SK-N-SH treated with all-trans-retinoic acid at 6 μM for 48 hours (cell line): ENCODE measurements around the gene DYNC2H1.
"Not testable (repeated sequence)": the region's sequence is repeated elsewhere in the genome, so short reads cannot be mapped to it uniquely, and the experiment has no call there.

Experiments
- ATAC-seq: fragments of 200-7000 bp; cut with Tn5 transposase; 3 replicates; pipeline ENCODE4 v1.9.1; 2020; ENCODE audit warnings: mild to moderate bottlenecking, moderate library complexity
- ARNTL ChIP-seq: fragments of 450-650 bp; formaldehyde crosslinking; IDR thresholded peaks from 2 replicates; pipeline ENCODE4 v1.5.0; 2020; ENCODE audit warnings: low read depth, mild to moderate bottlenecking, moderate library complexity, borderline replicate concordance
- BACH2 ChIP-seq: fragments of 250-450 bp; sonication (Bioruptor Pico); IDR thresholded peaks from 2 replicates; pipeline ENCODE4 v1.9.0; 2021; ENCODE audit warnings: mild to moderate bottlenecking, borderline replicate concordance
- CSDC2 ChIP-seq: fragments of 250-450 bp; sonication (Bioruptor Pico); IDR thresholded peaks from 2 replicates; pipeline ENCODE4 v1.5.0; 2020; ENCODE audit warnings: mild to moderate bottlenecking, moderate library complexity
- ESRRG ChIP-seq: fragments of 250-450 bp; sonication (Bioruptor Pico); IDR thresholded peaks from 2 replicates; pipeline ENCODE4 v1.6.1; 2021; ENCODE audit warnings: mild to moderate bottlenecking
- GLIS3 ChIP-seq: fragments of 250-450 bp; sonication (Bioruptor Pico); IDR thresholded peaks from 2 replicates; pipeline ENCODE4 v1.5.0; 2020; ENCODE audit warnings: mild to moderate bottlenecking, moderate library complexity
- ISL1 ChIP-seq: fragments of 250-450 bp; sonication (Bioruptor Pico); IDR thresholded peaks from 2 replicates; pipeline ENCODE4 v2.1.2; 2022; ENCODE audit warnings: mild to moderate bottlenecking, moderate library complexity
- OSR1 ChIP-seq: fragments of 250-450 bp; sonication (Bioruptor Pico); IDR thresholded peaks from 2 replicates; pipeline ENCODE4 v1.8.0; 2022; ENCODE audit warnings: moderate library complexity, mild to moderate bottlenecking, inconsistent platforms
- PPARA ChIP-seq: fragments of 250-450 bp; sonication (Bioruptor Pico); IDR thresholded peaks from 2 replicates; pipeline ENCODE4 v1.5.0; 2020; ENCODE audit warnings: mild to moderate bottlenecking, borderline replicate concordance
- RARB ChIP-seq: fragments of 250-450 bp; sonication (Bioruptor Pico); IDR thresholded peaks from 2 replicates; pipeline ENCODE4 v1.8.0; 2021; ENCODE audit warnings: mild to moderate bottlenecking, moderate library complexity
- SNAI2 ChIP-seq: fragments of 250-450 bp; sonication (Bioruptor Pico); IDR thresholded peaks from 2 replicates; pipeline ENCODE4 v1.5.0; 2020; ENCODE audit warnings: mild to moderate bottlenecking, moderate library complexity
- TCF4 ChIP-seq: fragments of 250-450 bp; sonication (Bioruptor Pico); IDR thresholded peaks from 2 replicates; pipeline ENCODE4 v1.8.0; 2021; ENCODE audit warnings: mild to moderate bottlenecking, moderate library complexity, borderline replicate concordance
- TOX ChIP-seq: fragments of 250-450 bp; sonication (Bioruptor Pico); IDR thresholded peaks from 2 replicates; pipeline ENCODE4 v1.8.0; 2021; ENCODE audit warnings: mild to moderate bottlenecking, moderate library complexity, borderline replicate concordance
- ZC3H10 ChIP-seq: fragments of 250-450 bp; sonication (Bioruptor Pico); IDR thresholded peaks from 2 replicates; pipeline ENCODE4 v1.5.1; 2021; ENCODE audit warnings: mild to moderate bottlenecking, moderate library complexity
- ZFP3 ChIP-seq: fragments of 250-450 bp; sonication (Bioruptor Pico); IDR thresholded peaks from 2 replicates; pipeline ENCODE4 v1.5.0; 2020; ENCODE audit warnings: mild to moderate bottlenecking, moderate library complexity
- ZFP30 ChIP-seq: fragments of 450-650 bp; formaldehyde crosslinking; IDR thresholded peaks from 2 replicates; pipeline ENCODE4 v1.5.0; 2022; ENCODE audit warnings: mild to moderate bottlenecking, moderate library complexity
- ZNF565 ChIP-seq: fragments of 450-650 bp; formaldehyde crosslinking; conservative IDR thresholded peaks from 2 replicates; pipeline ENCODE4 v1.5.0; 2020; ENCODE audit warnings: low read depth, mild to moderate bottlenecking, moderate library complexity
- ZNF70 ChIP-seq: fragments of 450-650 bp; formaldehyde crosslinking; IDR thresholded peaks from 2 replicates; pipeline ENCODE4 v1.5.0; 2020; ENCODE audit warnings: mild to moderate bottlenecking, moderate library complexity
- ZNF8 ChIP-seq: fragments of 450-650 bp; formaldehyde crosslinking; IDR thresholded peaks from 2 replicates; pipeline ENCODE4 v1.5.0; 2020; ENCODE audit warnings: mild to moderate bottlenecking, moderate library complexity
- TF ChIP-seq, protein P1 (sequence below): fragments of 250-450 bp; sonication (Bioruptor Pico); IDR thresholded peaks from 2 replicates; pipeline ENCODE4 v1.5.1; 2021; ENCODE audit warnings: mild to moderate bottlenecking, moderate library complexity
- TF ChIP-seq, protein P2 (sequence below): fragments of 250-450 bp; sonication (Bioruptor Pico); IDR thresholded peaks from 2 replicates; pipeline ENCODE4 v1.8.0; 2021; ENCODE audit warnings: low read depth, mild to moderate bottlenecking, moderate library complexity, borderline replicate concordance
- TF ChIP-seq, protein P3 (sequence below): fragments of 250-450 bp; sonication (Bioruptor Pico); IDR thresholded peaks from 2 replicates; pipeline ENCODE4 v1.5.1; 2020; ENCODE audit warnings: low read depth, mild to moderate bottlenecking, moderate library complexity
- TF ChIP-seq, protein P4 (sequence below): fragments of 250-450 bp; sonication (Bioruptor Pico); IDR thresholded peaks from 2 replicates; pipeline ENCODE4 v1.5.0; 2020; ENCODE audit warnings: mild to moderate bottlenecking, moderate library complexity

Gene DYNC2H1

DNA sequence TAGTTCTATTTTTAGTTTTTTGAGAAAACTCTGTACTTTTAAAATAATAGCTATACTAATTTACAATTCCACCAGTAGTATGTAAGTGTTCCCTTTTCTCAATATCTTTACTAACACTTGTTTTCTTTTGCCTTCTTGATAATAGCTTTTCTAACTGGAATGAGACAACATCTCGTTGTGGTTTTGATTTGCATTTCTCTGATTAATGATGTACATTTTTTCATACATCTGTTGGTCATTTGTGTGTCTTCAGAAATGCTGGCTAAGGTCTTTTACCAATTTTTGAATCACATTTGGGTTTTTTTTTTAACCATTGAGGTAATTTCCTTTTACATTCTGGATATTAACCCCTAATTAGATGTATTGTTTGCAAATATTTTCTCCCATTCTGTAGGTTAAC lies 258.9 kb downstream of the DYNC2H1 start:
- TF ChIP-seq TCF4 (no peak), SNAI2 (CRISPR knock-in tag) (no peak), ZFP30 (CRISPR knock-in tag) (no peak), ISL1 (CRISPR knock-in tag) (no peak)
- no peak; the same call in 2 of the 3 replicates for ATAC-seq

DNA sequence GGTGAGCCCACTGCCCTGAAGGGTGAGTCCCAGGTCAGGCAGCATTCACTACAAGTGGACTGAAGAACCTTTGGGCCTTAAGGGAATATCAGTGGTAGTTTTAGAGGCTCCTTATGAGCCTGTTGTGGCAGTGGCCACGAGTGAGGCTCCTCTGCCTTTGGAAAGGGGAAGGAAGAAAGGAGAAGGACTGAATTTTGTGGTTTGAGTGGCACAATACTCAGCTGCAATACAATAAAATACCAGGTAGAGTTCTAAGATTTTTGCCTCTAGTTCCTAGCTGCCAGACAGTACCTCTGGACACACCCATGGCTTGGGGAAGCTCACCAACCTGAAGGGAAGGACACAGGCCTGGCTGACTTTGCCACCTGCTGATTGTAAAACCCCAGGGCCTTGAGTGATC lies 260.9 kb downstream of the DYNC2H1 start:
- TF ChIP-seq SNAI2 (CRISPR knock-in tag) (no peak), ISL1 (CRISPR knock-in tag) (no peak), ZFP30 (CRISPR knock-in tag) (no peak), BACH2 (CRISPR knock-in tag) (no peak), ZNF70 (CRISPR knock-in tag) (no peak), ARNTL (CRISPR knock-in tag) (no peak), PPARA (no peak), OSR1 (CRISPR knock-in tag) (no peak), RARB (no peak), ZC3H10 (CRISPR knock-in tag) (no peak), ZNF8 (CRISPR knock-in tag) (no peak), ZFP3 (CRISPR knock-in tag) (no peak), TOX (CRISPR knock-in tag) (no peak)

DNA sequence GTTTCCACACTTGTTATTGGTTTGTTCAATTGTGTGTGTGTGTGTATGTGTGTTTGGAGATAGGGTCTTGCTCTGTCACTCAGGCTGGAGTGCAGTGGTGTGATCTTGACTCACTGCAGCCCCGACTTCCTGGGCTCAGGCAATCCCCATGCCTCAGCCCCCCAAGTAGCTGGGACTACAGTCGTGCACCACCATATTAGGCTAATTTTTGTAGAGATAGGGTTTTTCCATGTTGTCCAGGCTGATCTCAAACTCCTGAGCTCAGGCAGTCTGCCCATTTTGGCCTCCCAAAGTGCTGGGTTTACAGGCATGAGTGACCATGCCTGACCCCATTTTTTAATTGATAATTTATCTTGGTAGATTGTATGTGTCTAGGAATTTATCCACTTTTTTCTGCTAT lies 263.7 kb downstream of the DYNC2H1 start:
- TF ChIP-seq ZFP3 (CRISPR knock-in tag) = no peak
- TF ChIP-seq BACH2 (CRISPR knock-in tag) = no peak
- TF ChIP-seq, protein P1, sequence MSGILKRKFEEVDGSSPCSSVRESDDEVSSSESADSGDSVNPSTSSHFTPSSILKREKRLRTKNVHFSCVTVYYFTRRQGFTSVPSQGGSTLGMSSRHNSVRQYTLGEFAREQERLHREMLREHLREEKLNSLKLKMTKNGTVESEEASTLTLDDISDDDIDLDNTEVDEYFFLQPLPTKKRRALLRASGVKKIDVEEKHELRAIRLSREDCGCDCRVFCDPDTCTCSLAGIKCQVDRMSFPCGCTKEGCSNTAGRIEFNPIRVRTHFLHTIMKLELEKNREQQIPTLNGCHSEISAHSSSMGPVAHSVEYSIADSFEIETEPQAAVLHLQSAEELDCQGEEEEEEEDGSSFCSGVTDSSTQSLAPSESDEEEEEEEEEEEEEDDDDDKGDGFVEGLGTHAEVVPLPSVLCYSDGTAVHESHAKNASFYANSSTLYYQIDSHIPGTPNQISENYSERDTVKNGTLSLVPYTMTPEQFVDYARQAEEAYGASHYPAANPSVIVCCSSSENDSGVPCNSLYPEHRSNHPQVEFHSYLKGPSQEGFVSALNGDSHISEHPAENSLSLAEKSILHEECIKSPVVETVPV = no peak
- TF ChIP-seq TOX (CRISPR knock-in tag) = no peak
- no peak for TF ChIP-seq ZNF565 (CRISPR knock-in tag)
- no peak for TF ChIP-seq TCF4
- TF ChIP-seq, protein P2, sequence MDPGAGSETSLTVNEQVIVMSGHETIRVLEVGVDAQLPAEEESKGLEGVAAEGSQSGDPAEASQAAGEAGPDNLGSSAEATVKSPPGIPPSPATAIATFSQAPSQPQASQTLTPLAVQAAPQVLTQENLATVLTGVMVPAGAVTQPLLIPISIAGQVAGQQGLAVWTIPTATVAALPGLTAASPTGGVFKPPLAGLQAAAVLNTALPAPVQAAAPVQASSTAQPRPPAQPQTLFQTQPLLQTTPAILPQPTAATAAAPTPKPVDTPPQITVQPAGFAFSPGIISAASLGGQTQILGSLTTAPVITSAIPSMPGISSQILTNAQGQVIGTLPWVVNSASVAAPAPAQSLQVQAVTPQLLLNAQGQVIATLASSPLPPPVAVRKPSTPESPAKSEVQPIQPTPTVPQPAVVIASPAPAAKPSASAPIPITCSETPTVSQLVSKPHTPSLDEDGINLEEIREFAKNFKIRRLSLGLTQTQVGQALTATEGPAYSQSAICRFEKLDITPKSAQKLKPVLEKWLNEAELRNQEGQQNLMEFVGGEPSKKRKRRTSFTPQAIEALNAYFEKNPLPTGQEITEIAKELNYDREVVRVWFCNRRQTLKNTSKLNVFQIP (CRISPR knock-in tag) = no peak
- TF ChIP-seq, protein P3, sequence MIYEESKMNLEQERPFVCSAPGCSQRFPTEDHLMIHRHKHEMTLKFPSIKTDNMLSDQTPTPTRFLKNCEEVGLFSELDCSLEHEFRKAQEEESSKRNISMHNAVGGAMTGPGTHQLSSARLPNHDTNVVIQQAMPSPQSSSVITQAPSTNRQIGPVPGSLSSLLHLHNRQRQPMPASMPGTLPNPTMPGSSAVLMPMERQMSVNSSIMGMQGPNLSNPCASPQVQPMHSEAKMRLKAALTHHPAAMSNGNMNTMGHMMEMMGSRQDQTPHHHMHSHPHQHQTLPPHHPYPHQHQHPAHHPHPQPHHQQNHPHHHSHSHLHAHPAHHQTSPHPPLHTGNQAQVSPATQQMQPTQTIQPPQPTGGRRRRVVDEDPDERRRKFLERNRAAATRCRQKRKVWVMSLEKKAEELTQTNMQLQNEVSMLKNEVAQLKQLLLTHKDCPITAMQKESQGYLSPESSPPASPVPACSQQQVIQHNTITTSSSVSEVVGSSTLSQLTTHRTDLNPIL (CRISPR knock-in tag) = no peak
- TF ChIP-seq ESRRG = no peak
- no peak for TF ChIP-seq ZC3H10 (CRISPR knock-in tag)
- TF ChIP-seq ARNTL (CRISPR knock-in tag) = no peak
- TF ChIP-seq ZFP30 (CRISPR knock-in tag) = no peak
- no peak for TF ChIP-seq ZNF70 (CRISPR knock-in tag)
- TF ChIP-seq, protein P4, sequence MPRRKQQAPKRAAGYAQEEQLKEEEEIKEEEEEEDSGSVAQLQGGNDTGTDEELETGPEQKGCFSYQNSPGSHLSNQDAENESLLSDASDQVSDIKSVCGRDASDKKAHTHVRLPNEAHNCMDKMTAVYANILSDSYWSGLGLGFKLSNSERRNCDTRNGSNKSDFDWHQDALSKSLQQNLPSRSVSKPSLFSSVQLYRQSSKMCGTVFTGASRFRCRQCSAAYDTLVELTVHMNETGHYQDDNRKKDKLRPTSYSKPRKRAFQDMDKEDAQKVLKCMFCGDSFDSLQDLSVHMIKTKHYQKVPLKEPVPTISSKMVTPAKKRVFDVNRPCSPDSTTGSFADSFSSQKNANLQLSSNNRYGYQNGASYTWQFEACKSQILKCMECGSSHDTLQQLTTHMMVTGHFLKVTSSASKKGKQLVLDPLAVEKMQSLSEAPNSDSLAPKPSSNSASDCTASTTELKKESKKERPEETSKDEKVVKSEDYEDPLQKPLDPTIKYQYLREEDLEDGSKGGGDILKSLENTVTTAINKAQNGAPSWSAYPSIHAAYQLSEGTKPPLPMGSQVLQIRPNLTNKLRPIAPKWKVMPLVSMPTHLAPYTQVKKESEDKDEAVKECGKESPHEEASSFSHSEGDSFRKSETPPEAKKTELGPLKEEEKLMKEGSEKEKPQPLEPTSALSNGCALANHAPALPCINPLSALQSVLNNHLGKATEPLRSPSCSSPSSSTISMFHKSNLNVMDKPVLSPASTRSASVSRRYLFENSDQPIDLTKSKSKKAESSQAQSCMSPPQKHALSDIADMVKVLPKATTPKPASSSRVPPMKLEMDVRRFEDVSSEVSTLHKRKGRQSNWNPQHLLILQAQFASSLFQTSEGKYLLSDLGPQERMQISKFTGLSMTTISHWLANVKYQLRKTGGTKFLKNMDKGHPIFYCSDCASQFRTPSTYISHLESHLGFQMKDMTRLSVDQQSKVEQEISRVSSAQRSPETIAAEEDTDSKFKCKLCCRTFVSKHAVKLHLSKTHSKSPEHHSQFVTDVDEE (CRISPR knock-in tag) = no peak
- no peak for TF ChIP-seq SNAI2 (CRISPR knock-in tag)
- TF ChIP-seq RARB = no peak
- no peak for TF ChIP-seq ZNF8 (CRISPR knock-in tag)
- TF ChIP-seq GLIS3 = no peak
- TF ChIP-seq CSDC2 (CRISPR knock-in tag) = no peak
- TF ChIP-seq ISL1 (CRISPR knock-in tag) = no peak
- no peak for ATAC-seq

More for the DNA sequence above, 260.9 kb downstream of the DYNC2H1 start:
- no peak for ATAC-seq

DNA sequence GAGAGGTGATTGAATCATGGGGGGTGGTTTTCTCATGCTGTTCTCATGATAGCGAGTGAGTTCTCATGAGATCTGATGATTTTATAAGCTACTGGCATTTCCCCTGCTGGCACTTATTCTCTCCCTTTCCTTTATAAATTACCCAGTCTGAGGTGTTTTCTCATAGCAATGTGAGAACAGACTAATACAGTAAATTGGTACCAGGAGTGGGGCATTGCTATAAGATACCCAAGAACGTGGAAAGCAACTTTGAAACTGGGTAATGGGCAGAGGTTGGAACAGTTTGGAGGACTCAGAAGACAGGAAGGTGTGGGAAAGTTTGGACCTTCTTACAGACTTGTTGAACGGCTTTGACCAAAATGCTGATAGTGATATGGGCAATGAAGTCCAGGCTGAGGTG lies 265.0 kb downstream of the DYNC2H1 start:
- ATAC-seq = not testable (repeated sequence)
